Astrocyte of the spinal cord (primary cell): Measurements from ENCODE around the gene UNK.

Experiments used
- DNase-seq: peaks from one replicate; pipeline ENCODE4 v3.0.0; 2011; ENCODE audit warnings: low read depth, low spot score
- H3K4me3 ChIP-seq: 2 replicates; pipeline ENCODE4 v1.5.1; 2011; ENCODE audit warnings: low read depth, mild to moderate bottlenecking, low read length, moderate library complexity
- CTCF ChIP-seq: IDR thresholded peaks from 2 replicates; pipeline ENCODE4 v1.5.1; 2012; ENCODE audit warnings: low read depth, mild to moderate bottlenecking, low read length, inconsistent platforms
- in situ Hi-C: cut with HindIII; loops from 2 replicates; pipeline ENCODE4 v1.10.0; 2017; ENCODE audit warnings: low sequenced_read_pairs

The UNK gene

GRCh38 chr17:75834928-75835653, 50.5 kb downstream of the UNK start:
- no peak for DNase-seq
- in situ Hi-C loops, result no loop called here
- TF ChIP-seq CTCF, result no peak
- H3K4me3 ChIP-seq, result no peak overlapping the region

GRCh38 chr17:75835654-75835987, 51.0 kb downstream of the UNK start:
- in situ Hi-C loops, result no loop called here
- DNase-seq, result no peak
- TF ChIP-seq CTCF, result no peak
- no peak overlapping the region for H3K4me3 ChIP-seq

- TF ChIP-seq CTCF, result no peak
- in situ Hi-C loops, result no loop called here
- no peak overlapping the region for H3K4me3 ChIP-seq
- no peak for DNase-seq
Observed at GRCh38 chr17:75836605-75837004, 52.0 kb downstream of the UNK start.

GRCh38 chr17:75837899-75838298, 53.3 kb downstream of the UNK start:
- TF ChIP-seq CTCF, result no peak
- H3K4me3 ChIP-seq, result no peak overlapping the region
- in situ Hi-C loops, result no loop called here
- no peak for DNase-seq

GRCh38 chr17:75838410-75838809, 53.8 kb downstream of the UNK start:
- DNase-seq, result no peak
- no peak overlapping the region for H3K4me3 ChIP-seq
- in situ Hi-C loops, result no loop called here
- no peak for TF ChIP-seq CTCF

- no peak for DNase-seq
- no peak for TF ChIP-seq CTCF
- in situ Hi-C loops, result no loop called here
- H3K4me3 ChIP-seq, result no peak overlapping the region
Observed at GRCh38 chr17:75839942-75840798, 55.6 kb downstream of the UNK start.
